Naive thymus-derived CD8-positive, alpha-beta T cell (primary cell): ENCODE measurements around the gene WRAP73. TPM values are rescaled to one million over a fixed set of nuclear protein-coding genes. Genes with fewer than 3 reads are reported as not detected.

Experiments
- ATAC-seq, 2 donors: fragments of 150-1000 bp; cut with Tn5 transposase in 1 of 2; sonication (Bioruptor Pico), chemical (Tn5 transposase) in 1 of 2; 1 replicate in 1 of 2; 2 replicates in 1 of 2; pipeline ENCODE4 v1.10.0; 2021; ENCODE audit warnings: mild to moderate bottlenecking in 2 of 2, moderate library complexity in 2 of 2
- POLR2A ChIA-PET: fragments of 350-600 bp; sonication (Branson Sonifier 250); formaldehyde crosslinking; loops from one replicate; lab custom pipeline; 2021; ENCODE audit warnings: antibody characterized with exemption; lab: Charles Lee
- DNase-seq, 10 donors: peaks; one replicate each; pipeline versions ENCODE4 v3.0.0 to v3.0.0-alpha.2; 2020 to 2022
- H3K27ac Mint-ChIP-seq, 10 donors: one replicate each; pipeline ENCODE4 v1.8.0; 2020 to 2022; ENCODE audit warnings: mild to moderate bottlenecking in 10 of 10, mixed read lengths in 10 of 10, moderate library complexity in 4 of 10, inconsistent platforms in 1 of 10
- H3K27me3 Mint-ChIP-seq, 5 donors: one replicate each; pipeline ENCODE4 v1.8.0; 2021 to 2022; ENCODE audit warnings: mixed read lengths in 5 of 5
- H3K36me3 Mint-ChIP-seq, 3 donors: one replicate each; pipeline ENCODE4 v1.8.0; 2020 to 2022; ENCODE audit warnings: mixed read lengths in 3 of 3, mild to moderate bottlenecking in 2 of 3, inconsistent platforms in 1 of 3
- H3K4me1 Mint-ChIP-seq, 4 donors: one replicate each; pipeline ENCODE4 v1.8.0; 2021 to 2022; ENCODE audit warnings: mixed read lengths in 4 of 4
- H3K4me3 Mint-ChIP-seq, 10 donors: one replicate each; pipeline ENCODE4 v1.8.0; 2020 to 2022; ENCODE audit warnings: mild to moderate bottlenecking in 10 of 10, mixed read lengths in 10 of 10, moderate library complexity in 6 of 10, inconsistent platforms in 1 of 10
- H3K9me3 Mint-ChIP-seq, 9 donors: one replicate each; pipeline ENCODE4 v1.8.0; 2020 to 2022; ENCODE audit warnings: mixed read lengths in 9 of 9, mild to moderate bottlenecking in 3 of 9, inconsistent platforms in 1 of 9, moderate library complexity in 1 of 9
- polyA plus RNA-seq, 3 donors: library from polyadenylated mRNA; unstranded; fragments of 300-500 nt; fragmentation: Illumina TruSeq; gene quantifications; one replicate each; pipeline ENCODE4 v1.2.3, GENCODE V29; 2021
- total RNA-seq, 8 experiments: library from RNA in 2 of 8; stranded (reverse) in 2 of 8; gene quantifications; one replicate each; pipeline ENCODE4 v1.2.3 and lab custom pipeline; 2021 to 2026

The WRAP73 gene
- total and polyA plus RNA-seq, 5 experiments from 2014 or later = 26.3 to 46.8 (median 32.1) TPM

GRCh38 chr1:3609016-3609768, 40.7 kb downstream of the WRAP73 start:
- H3K4me3 Mint-ChIP-seq = peak overlapping the region in 7 of 10 donors; percentile 22 to 64 (median 41)
- POLR2A ChIA-PET = interaction anchor here (1.3 to 1.6 kb wide), 2 partner anchors 12 to 18 kb away, joined by 4 read pairs; no protein-coding TSS in a partner anchor
- peaks cover 10 to 23% (median 15%) of the 10 kb centered on the region in 4 donors for H3K4me1 Mint-ChIP-seq
- no peak for DNase-seq
- peak overlapping the region in 1 of 10 donors; percentile 27 for H3K27ac Mint-ChIP-seq
- no peaks in the 10 kb centered on the region for H3K36me3 Mint-ChIP-seq
- peaks cover 0 to 19% (median 3%) of the 10 kb centered on the region in 5 donors for H3K27me3 Mint-ChIP-seq
- ATAC-seq = no peak
- H3K9me3 Mint-ChIP-seq = peaks cover 0 to 1% (median 0%) of the 10 kb centered on the region in 9 donors

- Mint-ChIP-seq H3K9me3 (peaks cover 0 to 1% (median 0%) of the 10 kb centered on the region in 9 donors), H3K4me3 (no peak overlapping the region), H3K27me3 (peaks cover 0 to 19% (median 3%) of the 10 kb centered on the region in 5 donors), H3K36me3 (no peaks in the 10 kb centered on the region), H3K27ac (no peak overlapping the region), H3K4me1 (peaks cover 10 to 17% (median 12%) of the 10 kb centered on the region in 4 donors)
- DNase-seq (no peak), ATAC-seq (no peak)
- POLR2A ChIA-PET = interaction anchor here (1.3 to 1.6 kb wide), 2 partner anchors 11 to 16 kb away, joined by 4 read pairs; no protein-coding TSS in a partner anchor
Observed at GRCh38 chr1:3608154-3608553, 41.7 kb downstream of the WRAP73 start.

GRCh38 chr1:3607703-3608065, 42.2 kb downstream of the WRAP73 start:
- Mint-ChIP-seq H3K4me3 (no peak overlapping the region), H3K27me3 (peaks cover 0 to 19% (median 3%) of the 10 kb centered on the region in 5 donors), H3K36me3 (no peaks in the 10 kb centered on the region), H3K9me3 (peaks cover 0 to 1% (median 0%) of the 10 kb centered on the region in 9 donors), H3K27ac (no peak overlapping the region), H3K4me1 (peaks cover 10 to 17% (median 12%) of the 10 kb centered on the region in 4 donors)
- ATAC-seq = no peak
- POLR2A ChIA-PET = interaction anchor here (1.6 kb wide), 1 partner anchor 10 kb away, joined by 4 read pairs; no protein-coding TSS in a partner anchor
- DNase-seq = no peak

- Mint-ChIP-seq H3K27ac (no peak overlapping the region), H3K9me3 (peaks cover 0 to 1% (median 0%) of the 10 kb centered on the region in 9 donors), H3K4me1 (peaks cover 9 to 14% (median 10%) of the 10 kb centered on the region in 4 donors), H3K27me3 (peaks cover 0 to 19% (median 3%) of the 10 kb centered on the region in 5 donors), H3K4me3 (no peak overlapping the region), H3K36me3 (no peaks in the 10 kb centered on the region)
- DNase-seq (no peak), ATAC-seq (no peak)
- POLR2A ChIA-PET = interaction anchor here (1.6 kb wide), 1 partner anchor 9 kb away, joined by 4 read pairs; no protein-coding TSS in a partner anchor
Observed at GRCh38 chr1:3606779-3607702, 42.9 kb downstream of the WRAP73 start.

- Mint-ChIP-seq H3K27ac (no peak overlapping the region), H3K4me1 (peaks cover under 1 to 3% (median 3%) of the 10 kb centered on the region in 4 donors), H3K36me3 (no peaks in the 10 kb centered on the region), H3K27me3 (peaks cover 0 to 14% (median 0%) of the 10 kb centered on the region in 5 donors), H3K4me3 (no peak overlapping the region), H3K9me3 (peaks cover 0 to 1% (median 0%) of the 10 kb centered on the region in 9 donors)
- POLR2A ChIA-PET = no interaction called here
- DNase-seq (no peak), ATAC-seq (no peak)
Observed at GRCh38 chr1:3604997-3605823, 44.7 kb downstream of the WRAP73 start.

GRCh38 chr1:3604468-3604974, 45.4 kb downstream of the WRAP73 start:
- POLR2A ChIA-PET = no interaction called here
- peaks cover 0 to 1% (median 0%) of the 10 kb centered on the region in 9 donors for H3K9me3 Mint-ChIP-seq
- no peak overlapping the region for H3K4me3 Mint-ChIP-seq
- no peak for DNase-seq
- peaks cover 0 to 14% (median 0%) of the 10 kb centered on the region in 5 donors for H3K27me3 Mint-ChIP-seq
- no peaks in the 10 kb centered on the region for H3K36me3 Mint-ChIP-seq
- peaks cover 2 to 9% (median 6%) of the 10 kb centered on the region in 4 donors for H3K4me1 Mint-ChIP-seq
- H3K27ac Mint-ChIP-seq = no peak overlapping the region
- ATAC-seq = no peak

- no peaks in the 10 kb centered on the region for H3K36me3 Mint-ChIP-seq
- H3K27me3 Mint-ChIP-seq = peaks cover 0 to 8% (median 0%) of the 10 kb centered on the region in 5 donors
- no peaks in the 10 kb centered on the region for H3K9me3 Mint-ChIP-seq
- ATAC-seq = no peak
- H3K27ac Mint-ChIP-seq = no peak overlapping the region
- peaks cover 2 to 13% (median 8%) of the 10 kb centered on the region in 4 donors for H3K4me1 Mint-ChIP-seq
- no peak overlapping the region for H3K4me3 Mint-ChIP-seq
- no peak for DNase-seq
- POLR2A ChIA-PET = no interaction called here
Observed at GRCh38 chr1:3603571-3604467, 46.1 kb downstream of the WRAP73 start.

- POLR2A ChIA-PET = interaction anchor here (1.1 kb wide), 1 partner anchor 27 kb away, joined by 3 read pairs; no protein-coding TSS in a partner anchor
- Mint-ChIP-seq H3K27me3 (peaks cover 0 to 1% (median 0%) of the 10 kb centered on the region in 5 donors), H3K4me3 (no peak overlapping the region), H3K27ac (no peak overlapping the region), H3K4me1 (peaks cover 2 to 20% (median 12%) of the 10 kb centered on the region in 4 donors), H3K36me3 (no peaks in the 10 kb centered on the region), H3K9me3 (no peaks in the 10 kb centered on the region)
- no peak for ATAC-seq
- no peak for DNase-seq
Observed at GRCh38 chr1:3603156-3603555, 46.7 kb downstream of the WRAP73 start.

GRCh38 chr1:3602375-3602774, 47.5 kb downstream of the WRAP73 start:
- H3K4me3 Mint-ChIP-seq = no peak overlapping the region
- POLR2A ChIA-PET = interaction anchor here (0.8 to 1.1 kb wide), 2 partner anchors 9 to 26 kb away, joined by 3 read pairs; no protein-coding TSS in a partner anchor
- H3K27ac Mint-ChIP-seq = no peak overlapping the region
- H3K36me3 Mint-ChIP-seq = no peaks in the 10 kb centered on the region
- peaks cover 0 to under 1% (median 0%) of the 10 kb centered on the region in 5 donors for H3K27me3 Mint-ChIP-seq
- peaks cover 9 to 28% (median 20%) of the 10 kb centered on the region in 4 donors for H3K4me1 Mint-ChIP-seq
- DNase-seq (no peak), ATAC-seq (no peak)
- no peaks in the 10 kb centered on the region for H3K9me3 Mint-ChIP-seq

- ATAC-seq (no peak), DNase-seq (no peak)
- no peaks in the 10 kb centered on the region for H3K27me3 Mint-ChIP-seq
- POLR2A ChIA-PET = interaction anchor here (0.8 kb wide), 1 partner anchor 8 kb away, joined by 3 read pairs; no protein-coding TSS in a partner anchor
- H3K27ac Mint-ChIP-seq = peak overlapping the region in 3 of 10 donors; percentile 57 to 70 (median 58)
- H3K4me1 Mint-ChIP-seq = peaks cover 12 to 34% (median 25%) of the 10 kb centered on the region in 4 donors
- no peaks in the 10 kb centered on the region for H3K9me3 Mint-ChIP-seq
- H3K4me3 Mint-ChIP-seq = peak overlapping the region in 1 of 10 donors; percentile 8
- no peaks in the 10 kb centered on the region for H3K36me3 Mint-ChIP-seq
Observed at GRCh38 chr1:3601743-3602142, 48.2 kb downstream of the WRAP73 start.
